ENCODE data around the gene DSP.
A peak's percentile ranks its signal among the peaks of the same experiment; 100 is the strongest.

The DSP gene

GRCh38 chr6:7591770-7592169 lies 50.3 kb downstream of the DSP start:
- H3K4me3 ChIP-seq (ENCODE audit: extremely low read depth, insufficient read depth, low read length, poor library complexity, severe bottlenecking): peak overlapping the region; percentile 95
- WGBS, 2 experiments (ENCODE audit: insufficient coverage in 2 of 2): 90 to 100% methylated on average over 5 of the region's 5 CpGs

GRCh38 chr6:7593229-7593628 lies 51.8 kb downstream of the DSP start:
- 86 to 100% methylated on average over 1 of the region's 1 CpG for WGBS, 2 experiments (ENCODE audit: insufficient coverage in 2 of 2)
- H3K27ac ChIP-seq (ENCODE audit: low read depth, low read length, severe bottlenecking): no peak overlapping the region
- no peak overlapping the region for H3K4me3 ChIP-seq (ENCODE audit: extremely low read depth, insufficient read depth, low read length, poor library complexity, severe bottlenecking)
- peaks cover 50% of the 10 kb centered on the region for H3K36me3 ChIP-seq (ENCODE audit: control insufficient read depth, insufficient read depth, low read length)
- H3K9me3 ChIP-seq (ENCODE audit: control insufficient read depth, low read length): no peaks in the 10 kb centered on the region
- peaks cover 4% of the 10 kb centered on the region for H3K4me1 ChIP-seq (ENCODE audit: control insufficient read depth, insufficient read depth, low read length, poor library complexity, severe bottlenecking)

More at GRCh38 chr6:7591770-7592169, 50.3 kb downstream of the DSP start:
- H3K27ac ChIP-seq (ENCODE audit: low read depth, low read length, severe bottlenecking): no peak overlapping the region
- peaks cover 43% of the 10 kb centered on the region for H3K36me3 ChIP-seq (ENCODE audit: control insufficient read depth, insufficient read depth, low read length)
- H3K9me3 ChIP-seq (ENCODE audit: control insufficient read depth, low read length): no peaks in the 10 kb centered on the region
- H3K4me1 ChIP-seq (ENCODE audit: control insufficient read depth, insufficient read depth, low read length, poor library complexity, severe bottlenecking): peaks cover 4% of the 10 kb centered on the region

GRCh38 chr6:7594579-7595125 lies 53.2 kb downstream of the DSP start:
- Histone ChIP-seq H3K4me1 (ENCODE audit: control insufficient read depth, insufficient read depth, low read length, poor library complexity, severe bottlenecking) (peaks cover 4% of the 10 kb centered on the region), H3K36me3 (ENCODE audit: control insufficient read depth, insufficient read depth, low read length) (peaks cover 57% of the 10 kb centered on the region), H3K9me3 (ENCODE audit: control insufficient read depth, low read length) (no peaks in the 10 kb centered on the region), H3K4me3 (ENCODE audit: extremely low read depth, insufficient read depth, low read length, poor library complexity, severe bottlenecking) (no peak overlapping the region), H3K27ac (ENCODE audit: low read depth, low read length, severe bottlenecking) (no peak overlapping the region)
- 91 to 94% methylated on average over 3 of the region's 4 CpGs for WGBS, 2 experiments (ENCODE audit: insufficient coverage in 2 of 2)

- Histone ChIP-seq H3K4me1 (ENCODE audit: control insufficient read depth, insufficient read depth, low read length, poor library complexity, severe bottlenecking) (no peaks in the 10 kb centered on the region), H3K27ac (ENCODE audit: low read depth, low read length, severe bottlenecking) (no peak overlapping the region), H3K36me3 (ENCODE audit: control insufficient read depth, insufficient read depth, low read length) (peaks cover 78% of the 10 kb centered on the region), H3K4me3 (ENCODE audit: extremely low read depth, insufficient read depth, low read length, poor library complexity, severe bottlenecking) (no peak overlapping the region), H3K9me3 (ENCODE audit: control insufficient read depth, low read length) (no peaks in the 10 kb centered on the region)
- 97 to 98% methylated on average over 3 to 4 of the region's 4 CpGs for WGBS, 2 experiments (ENCODE audit: insufficient coverage in 2 of 2)
Observed at GRCh38 chr6:7604003-7604402, 62.5 kb downstream of the DSP start.

GRCh38 chr6:7604506-7604905 lies 63.0 kb downstream of the DSP start:
- Histone ChIP-seq H3K36me3 (ENCODE audit: control insufficient read depth, insufficient read depth, low read length) (peaks cover 81% of the 10 kb centered on the region), H3K9me3 (ENCODE audit: control insufficient read depth, low read length) (no peaks in the 10 kb centered on the region)
- 91% methylated on average over 1 of the region's 2 CpGs; no CpG with 5 or more reads in 1 of the 2 experiments for WGBS, 2 experiments (ENCODE audit: insufficient coverage in 2 of 2)

GRCh38 chr6:7615611-7616383 lies 74.3 kb downstream of the DSP start:
- no peaks in the 10 kb centered on the region for H3K9me3 ChIP-seq (ENCODE audit: control insufficient read depth, low read length)
- H3K4me1 ChIP-seq (ENCODE audit: control insufficient read depth, insufficient read depth, low read length, poor library complexity, severe bottlenecking): no peaks in the 10 kb centered on the region
- no peak overlapping the region for H3K4me3 ChIP-seq (ENCODE audit: extremely low read depth, insufficient read depth, low read length, poor library complexity, severe bottlenecking)
- peaks cover 25% of the 10 kb centered on the region for H3K36me3 ChIP-seq (ENCODE audit: control insufficient read depth, insufficient read depth, low read length)
- WGBS, 2 experiments (ENCODE audit: insufficient coverage in 2 of 2): 58 to 65% methylated on average over 5 to 6 of the region's 7 CpGs
- no peak overlapping the region for H3K27ac ChIP-seq (ENCODE audit: low read depth, low read length, severe bottlenecking)

More at GRCh38 chr6:7604506-7604905, 63.0 kb downstream of the DSP start:
- Histone ChIP-seq H3K4me3 (ENCODE audit: extremely low read depth, insufficient read depth, low read length, poor library complexity, severe bottlenecking) (no peak overlapping the region), H3K27ac (ENCODE audit: low read depth, low read length, severe bottlenecking) (no peak overlapping the region), H3K4me1 (ENCODE audit: control insufficient read depth, insufficient read depth, low read length, poor library complexity, severe bottlenecking) (no peaks in the 10 kb centered on the region)

GRCh38 chr6:7617801-7618764 lies 76.6 kb downstream of the DSP start:
- Histone ChIP-seq H3K36me3 (ENCODE audit: control insufficient read depth, insufficient read depth, low read length) (peaks cover 6% of the 10 kb centered on the region), H3K9me3 (ENCODE audit: control insufficient read depth, low read length) (no peaks in the 10 kb centered on the region), H3K4me1 (ENCODE audit: control insufficient read depth, insufficient read depth, low read length, poor library complexity, severe bottlenecking) (no peaks in the 10 kb centered on the region), H3K4me3 (ENCODE audit: extremely low read depth, insufficient read depth, low read length, poor library complexity, severe bottlenecking) (no peak overlapping the region), H3K27ac (ENCODE audit: low read depth, low read length, severe bottlenecking) (no peak overlapping the region)
- WGBS, 2 experiments (ENCODE audit: insufficient coverage in 2 of 2): 80 to 84% methylated on average over 10 to 12 of the region's 12 CpGs

GRCh38 chr6:7621761-7622160 lies 80.3 kb downstream of the DSP start:
- Histone ChIP-seq H3K36me3 (ENCODE audit: control insufficient read depth, insufficient read depth, low read length) (no peaks in the 10 kb centered on the region), H3K4me1 (ENCODE audit: control insufficient read depth, insufficient read depth, low read length, poor library complexity, severe bottlenecking) (no peaks in the 10 kb centered on the region), H3K27ac (ENCODE audit: low read depth, low read length, severe bottlenecking) (no peak overlapping the region), H3K4me3 (ENCODE audit: extremely low read depth, insufficient read depth, low read length, poor library complexity, severe bottlenecking) (no peak overlapping the region), H3K9me3 (ENCODE audit: control insufficient read depth, low read length) (no peaks in the 10 kb centered on the region)
- 93 to 100% methylated on average over 3 to 4 of the region's 5 CpGs for WGBS, 2 experiments (ENCODE audit: insufficient coverage in 2 of 2)

- H3K4me3 ChIP-seq (ENCODE audit: extremely low read depth, insufficient read depth, low read length, poor library complexity, severe bottlenecking): no peak overlapping the region
- WGBS, 2 experiments (ENCODE audit: insufficient coverage in 2 of 2): 51 to 100% methylated on average over 1 to 3 of the region's 4 CpGs
- no peaks in the 10 kb centered on the region for H3K9me3 ChIP-seq (ENCODE audit: control insufficient read depth, low read length)
- H3K36me3 ChIP-seq (ENCODE audit: control insufficient read depth, insufficient read depth, low read length): no peaks in the 10 kb centered on the region
- no peaks in the 10 kb centered on the region for H3K4me1 ChIP-seq (ENCODE audit: control insufficient read depth, insufficient read depth, low read length, poor library complexity, severe bottlenecking)
- peak overlapping the region; percentile 7 for H3K27ac ChIP-seq (ENCODE audit: low read depth, low read length, severe bottlenecking)
Observed at GRCh38 chr6:7624796-7625710, 83.6 kb downstream of the DSP start.

- Histone ChIP-seq H3K36me3 (ENCODE audit: control insufficient read depth, insufficient read depth, low read length) (no peaks in the 10 kb centered on the region), H3K27ac (ENCODE audit: low read depth, low read length, severe bottlenecking) (no peak overlapping the region), H3K9me3 (ENCODE audit: control insufficient read depth, low read length) (no peaks in the 10 kb centered on the region), H3K4me1 (ENCODE audit: control insufficient read depth, insufficient read depth, low read length, poor library complexity, severe bottlenecking) (no peaks in the 10 kb centered on the region), H3K4me3 (ENCODE audit: extremely low read depth, insufficient read depth, low read length, poor library complexity, severe bottlenecking) (no peak overlapping the region)
- WGBS, 2 experiments (ENCODE audit: insufficient coverage in 2 of 2): 71 to 100% methylated on average over 1 of the region's 2 CpGs
Observed at GRCh38 chr6:7628479-7628878, 87.0 kb downstream of the DSP start.
